HG02870 (cell line): Measurements from ENCODE around the gene DNAJC17.

Experiments used
- ATAC-seq: cut with Tn5 transposase; IDR thresholded peaks from one replicate; pipeline ENCODE4 v1.9.1; 2021; ENCODE audit warnings: mild to moderate bottlenecking, moderate library complexity; ENCODE audit not compliant: unreplicated experiment

The DNAJC17 gene

DNA sequence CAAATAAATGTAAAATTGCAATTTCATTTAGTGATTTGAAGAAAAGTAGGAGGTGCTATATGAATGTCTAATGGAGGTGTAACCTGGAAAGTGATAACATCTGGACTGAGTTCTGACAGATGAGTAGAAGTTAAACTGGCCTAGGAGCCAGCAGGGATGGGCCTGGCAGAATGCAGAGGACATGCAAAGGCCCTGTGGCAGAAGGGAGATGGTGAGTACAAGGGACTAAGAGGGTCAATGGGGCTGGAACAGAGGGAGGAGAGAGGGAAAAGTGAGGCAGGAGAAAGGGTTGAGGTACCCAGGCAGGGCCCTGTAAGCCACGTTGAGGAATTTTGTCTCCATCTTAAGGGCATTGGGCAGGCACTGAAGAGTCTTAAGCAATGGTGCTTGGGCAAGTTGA, 24.6 kb upstream of the DNAJC17 start:
- no peak for ATAC-seq

- no peak for ATAC-seq
Measured at GRCh38 chr15:40830884-40831283, 23.6 kb upstream of the DNAJC17 start.

DNA sequence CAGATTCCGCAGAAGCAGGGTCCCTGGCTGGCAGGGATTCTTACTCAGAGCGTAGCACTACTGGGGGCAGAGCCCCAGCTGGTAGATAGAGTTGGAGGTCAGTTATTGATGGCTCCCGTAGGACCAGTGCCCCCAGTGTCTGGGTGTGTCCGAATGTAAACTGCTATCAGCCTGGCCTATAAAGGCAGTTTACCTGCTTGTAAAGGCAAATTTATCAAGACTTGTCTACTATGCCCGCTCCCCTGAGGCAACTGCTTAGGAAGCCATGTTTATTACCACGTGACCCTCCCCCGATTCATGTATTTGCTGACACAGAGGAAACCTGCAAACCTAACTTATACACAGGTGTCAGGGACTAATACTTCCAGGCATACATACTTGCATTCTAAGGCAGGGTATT, 21.8 kb upstream of the DNAJC17 start:
- ATAC-seq, result no peak

DNA sequence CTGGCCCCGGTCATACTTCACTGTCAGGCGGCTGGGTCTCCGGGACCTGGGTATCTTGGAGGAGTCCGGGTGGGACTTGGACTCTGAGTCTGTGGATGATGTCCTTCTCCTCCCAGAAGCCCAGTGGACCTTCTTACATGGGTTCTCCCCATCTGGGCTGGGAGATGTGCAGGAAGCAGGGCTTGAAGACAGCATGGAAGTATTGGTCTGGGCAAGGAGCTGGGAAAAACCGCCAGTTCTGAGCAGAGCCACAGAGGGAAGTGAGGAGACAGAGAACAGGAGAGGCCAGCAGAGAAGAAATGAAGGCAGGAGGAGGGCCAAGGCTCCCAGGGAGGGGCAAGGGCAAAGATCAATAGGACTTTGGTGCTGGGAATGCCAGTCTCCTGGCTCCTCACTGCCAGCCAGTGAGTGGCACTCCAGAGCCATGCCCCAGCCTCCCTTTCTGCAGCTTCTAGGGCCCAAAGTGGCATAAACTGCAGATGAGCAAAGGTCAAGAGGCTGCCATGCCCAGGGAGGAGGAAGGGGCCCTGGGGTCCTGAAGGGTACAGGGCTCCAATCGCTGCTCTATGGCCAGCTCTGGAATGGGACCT, 21.3 kb upstream of the DNAJC17 start, which contains the start of gene PPP1R14D:
PPP1R14D (minus strand) TSS at position 262 of the 590 bp plus-strand sequence; CDS start at position 195, 67 bp downstream.
- ATAC-seq, result no peak

GRCh38 chr15:40826423-40827075, 19.3 kb upstream of the DNAJC17 start:
- no peak for ATAC-seq

- no peak for ATAC-seq
Measured at GRCh38 chr15:40825661-40826422, 18.6 kb upstream of the DNAJC17 start.

- no peak for ATAC-seq
Measured at GRCh38 chr15:40823572-40824343, 16.5 kb upstream of the DNAJC17 start.

DNA sequence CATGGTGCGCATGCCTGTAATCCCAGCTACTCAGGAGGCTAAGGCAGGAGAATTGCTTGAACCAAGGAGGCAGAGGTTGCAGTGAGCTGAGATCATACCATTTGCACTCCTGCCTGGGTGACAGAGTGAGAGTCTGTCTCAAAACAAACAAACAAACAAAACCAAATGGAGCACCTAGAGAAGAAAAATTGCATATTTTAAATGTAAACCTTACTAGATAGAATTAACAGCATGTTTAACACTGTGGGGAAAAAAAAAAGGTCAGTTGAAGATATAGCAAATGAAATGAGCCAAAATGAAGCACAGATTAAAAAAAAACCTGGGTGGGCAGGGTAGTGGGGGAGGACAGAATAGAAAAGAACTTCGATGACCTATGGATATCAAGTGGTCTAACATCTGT, 13.9 kb upstream of the DNAJC17 start:
- ATAC-seq, result no peak

GRCh38 chr15:40819048-40819447, 11.8 kb upstream of the DNAJC17 start:
- ATAC-seq, result no peak

- no peak for ATAC-seq
Measured at GRCh38 chr15:40815042-40815698, 7.9 kb upstream of the DNAJC17 start.

DNA sequence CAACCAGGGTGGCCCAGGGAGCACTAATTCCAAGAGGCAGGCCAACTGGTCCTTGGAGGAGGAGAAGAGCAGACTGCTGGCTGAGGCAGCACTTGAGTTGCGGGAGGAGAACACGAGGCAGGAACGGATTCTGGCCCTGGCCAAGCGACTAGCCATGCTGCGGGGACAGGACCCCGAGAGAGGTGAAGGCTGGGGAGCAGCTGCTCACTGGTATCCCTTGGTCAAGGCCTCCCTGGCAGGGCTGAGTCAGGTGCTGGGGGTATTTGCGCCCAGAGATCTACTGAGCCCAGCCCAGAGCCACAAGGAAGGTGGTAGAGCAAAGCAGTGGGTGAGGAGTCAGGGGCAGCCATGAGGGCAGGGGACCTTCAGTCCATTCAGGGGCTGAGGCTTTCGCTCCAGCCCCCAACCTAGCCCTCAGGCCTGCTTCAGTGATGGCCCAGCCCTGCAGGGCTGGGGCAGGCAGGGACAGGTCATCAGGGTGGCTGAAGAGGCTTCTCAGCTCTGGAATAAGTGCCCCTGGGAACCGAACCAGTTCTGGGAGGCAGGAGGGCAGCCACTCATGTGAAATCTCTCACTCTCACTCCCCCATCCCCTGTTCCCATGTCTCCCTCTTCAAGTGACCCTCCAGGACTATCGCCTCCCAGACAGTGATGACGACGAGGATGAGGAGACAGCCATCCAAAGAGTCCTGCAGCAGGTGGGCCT, 5.6 kb upstream of the DNAJC17 start:
- ATAC-seq, result no peak

GRCh38 chr15:40808861-40809450, 1.7 kb upstream of the DNAJC17 start:
- ATAC-seq, result no peak

DNA sequence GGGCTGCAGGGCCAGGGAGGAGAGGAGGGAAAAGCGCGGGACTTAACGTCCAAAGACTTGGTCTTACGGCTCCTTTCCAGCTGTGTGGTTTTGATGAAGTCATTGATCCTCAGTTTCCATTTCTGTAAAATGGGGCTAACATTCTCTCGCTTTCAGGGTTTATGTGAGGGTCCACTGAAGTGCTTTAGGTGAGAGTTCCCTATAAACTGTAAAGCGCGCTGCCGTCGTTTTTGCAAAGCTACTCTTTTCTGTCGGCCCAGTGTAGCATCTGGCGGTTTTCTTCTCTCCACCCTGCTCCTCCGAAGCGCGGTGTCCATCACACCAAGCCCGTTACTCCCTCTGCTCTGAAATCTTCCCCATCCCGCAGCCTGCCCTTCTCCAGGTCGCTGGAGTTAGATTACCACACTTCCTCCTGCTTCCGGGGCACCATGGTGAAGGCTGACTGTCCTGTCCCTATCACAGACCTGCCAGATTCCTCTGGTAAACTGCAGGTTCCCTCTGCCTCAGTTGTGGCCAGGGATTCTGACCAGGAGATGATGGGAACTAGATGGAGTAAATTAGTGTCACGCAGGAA, 702 bp upstream of the DNAJC17 start:
- ATAC-seq, result no peak

DNA sequence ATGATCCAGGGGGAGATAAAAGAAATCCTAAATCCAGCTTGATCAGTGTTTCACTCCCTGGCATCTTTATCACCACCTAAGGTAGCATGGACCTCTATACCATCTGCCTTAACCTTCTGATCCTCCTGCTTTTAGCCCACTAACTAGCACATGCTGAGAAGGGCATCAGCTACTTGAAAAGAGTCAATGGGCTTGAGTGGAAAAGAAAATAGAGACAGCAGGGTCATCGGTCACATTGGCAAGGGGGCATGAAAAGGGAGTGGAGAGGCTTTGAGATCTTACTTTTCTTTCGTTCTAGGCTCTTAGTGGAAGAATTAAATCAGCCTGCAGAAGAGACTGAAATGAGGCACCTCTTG, 623 bp downstream of the DNAJC17 start:
- no peak for ATAC-seq

DNA sequence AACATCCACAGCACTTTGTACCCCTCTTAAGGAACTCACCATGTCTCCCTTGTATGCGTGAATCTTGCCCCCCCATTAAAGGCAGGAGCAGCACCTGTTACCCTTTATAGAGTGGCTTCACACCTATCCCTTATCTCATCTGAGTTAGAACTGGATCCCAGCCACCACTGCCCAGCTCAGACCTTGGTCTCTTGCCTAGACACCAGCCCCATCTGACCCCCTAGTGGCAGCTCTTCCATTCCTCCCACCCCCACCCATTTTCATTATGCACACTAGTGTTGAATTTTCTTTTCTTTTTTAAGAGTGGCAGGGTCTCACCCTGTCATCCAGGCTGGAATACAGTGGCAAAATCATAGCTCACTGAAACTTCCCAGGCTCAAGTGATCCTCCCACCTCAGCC, 3.6 kb downstream of the DNAJC17 start:
- ATAC-seq, result no peak

- ATAC-seq, result no peak
Measured at GRCh38 chr15:40803076-40803475, 4.2 kb downstream of the DNAJC17 start.

GRCh38 chr15:40799523-40799922, 7.8 kb downstream of the DNAJC17 start:
- ATAC-seq, result no peak

GRCh38 chr15:40796512-40796911, 10.8 kb downstream of the DNAJC17 start:
- ATAC-seq, result no peak

- no peak for ATAC-seq
Measured at GRCh38 chr15:40796041-40796440, 11.2 kb downstream of the DNAJC17 start.
